ENCODE results near the gene PPARGC1A.

GRCh38 chr4:23877758-23878229 lies 12.1 kb downstream of the PPARGC1A start:
- TF ChIP-seq CTCF (IDR thresholded peaks at IDR 0.05; ENCODE audit: low read depth, low read length, poor library complexity, severe bottlenecking) = no peak
- TF ChIP-seq EZH2phosphoT487 (IDR thresholded peaks at IDR 0.05; ENCODE audit: borderline replicate concordance, low read length) = no peak

Data from DOHH2 (cell line).